ENCODE measurements around the gene ANXA11. TPM values are rescaled to one million over a fixed set of nuclear protein-coding genes. Genes with fewer than 3 reads are reported as not detected.
A peak's percentile ranks its signal among the peaks of the same experiment; 100 is the strongest.

Gene ANXA11
- total RNA-seq, 5 donors from 2014 or later (not counting 1 experiment from before 2014, with no cell fraction given): 196 to 222 (median 208) TPM

DNA sequence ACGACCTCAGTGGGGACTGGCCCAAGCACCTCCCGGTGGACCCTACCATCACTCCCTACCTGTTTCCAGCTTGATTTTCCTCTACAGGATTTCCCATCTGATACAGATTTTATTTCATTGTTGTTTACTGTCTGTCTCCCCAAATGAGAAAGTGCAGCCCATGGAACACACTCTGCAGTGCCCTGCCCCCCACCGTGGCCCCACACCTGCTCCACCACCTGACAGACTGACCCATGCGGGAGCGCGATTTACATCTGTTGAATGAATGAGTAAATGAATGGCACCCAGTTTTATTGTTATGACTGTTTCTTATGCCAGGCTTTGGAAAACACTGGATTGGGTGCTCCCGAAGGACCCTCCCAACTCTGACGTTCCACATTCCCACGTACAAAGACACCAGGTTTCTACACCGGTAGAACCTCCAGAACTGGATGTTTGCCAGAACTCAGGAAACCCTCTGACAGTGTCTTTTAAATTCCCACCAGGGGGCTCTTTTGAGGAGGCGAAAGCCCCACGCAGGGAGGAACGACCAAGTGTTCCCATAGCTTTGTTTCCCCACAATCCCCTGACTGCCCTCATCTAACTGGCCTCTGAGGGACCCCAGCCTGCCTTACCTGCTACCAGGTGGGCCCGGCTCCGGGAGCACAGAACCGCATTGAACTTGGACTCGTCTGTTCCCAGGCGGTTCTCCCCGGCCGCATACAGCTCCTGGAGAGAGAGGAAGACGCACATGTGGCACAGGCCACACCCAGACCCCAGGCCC, 43.8 kb downstream of the ANXA11 start:
- no peak overlapping the region for H3K27ac ChIP-seq (ENCODE audit: low read length)
- Mint-ChIP-seq H3K36me3 (peaks cover 79% of the 10 kb centered on the region), H3K4me3 (no peak overlapping the region), H3K4me1 (peaks cover 0 to 7% (median 0%) of the 10 kb centered on the region in 3 donors), H3K27ac (peak overlapping the region in 1 of 2 donors; percentile 71), H3K9me3 (no peaks in the 10 kb centered on the region), H3K27me3 (no peaks in the 10 kb centered on the region)
- CTCF ChIA-PET: interaction anchor here in 1 of 2 donors (1.6 kb wide), 1 partner anchor 17 kb away, joined by 5 read pairs; no protein-coding TSS in a partner anchor
- no peaks in the 10 kb centered on the region for H3K9me3 ChIP-seq
- no peaks in the 10 kb centered on the region for H3K27me3 ChIP-seq (replicated peaks in 1 of 2; ENCODE audit: control insufficient read depth in 2 of 2, extremely low read depth in 1 of 2, insufficient read depth in 2 of 2, low read length in 1 of 2)
- peaks cover 0 to 4% of the 10 kb centered on the region in 2 experiments for H3K4me1 ChIP-seq (ENCODE audit: control insufficient read depth in 1 of 2, extremely low read depth in 1 of 2, insufficient read depth in 2 of 2, low read length in 2 of 2)
- H3K36me3 ChIP-seq (ENCODE audit: control insufficient read depth in 2 of 2, extremely low read depth in 1 of 2, insufficient read depth in 1 of 2, low read length in 1 of 2): peaks cover 38 to 100% of the 10 kb centered on the region in 2 donors
- POLR2A ChIA-PET: no interaction called here
- no peak overlapping the region for H3K4me3 ChIP-seq (ENCODE audit: control insufficient read depth in 1 of 2, extremely low read depth in 1 of 2, low read length in 1 of 2)
- no peak for ATAC-seq (replicated peaks in 1 of 4)
- DNase-seq: peak in 2 of 35 experiments; percentile 14 to 47
- WGBS (ENCODE audit: insufficient coverage): 94% methylated on average over 15 of the region's 21 CpGs

DNA sequence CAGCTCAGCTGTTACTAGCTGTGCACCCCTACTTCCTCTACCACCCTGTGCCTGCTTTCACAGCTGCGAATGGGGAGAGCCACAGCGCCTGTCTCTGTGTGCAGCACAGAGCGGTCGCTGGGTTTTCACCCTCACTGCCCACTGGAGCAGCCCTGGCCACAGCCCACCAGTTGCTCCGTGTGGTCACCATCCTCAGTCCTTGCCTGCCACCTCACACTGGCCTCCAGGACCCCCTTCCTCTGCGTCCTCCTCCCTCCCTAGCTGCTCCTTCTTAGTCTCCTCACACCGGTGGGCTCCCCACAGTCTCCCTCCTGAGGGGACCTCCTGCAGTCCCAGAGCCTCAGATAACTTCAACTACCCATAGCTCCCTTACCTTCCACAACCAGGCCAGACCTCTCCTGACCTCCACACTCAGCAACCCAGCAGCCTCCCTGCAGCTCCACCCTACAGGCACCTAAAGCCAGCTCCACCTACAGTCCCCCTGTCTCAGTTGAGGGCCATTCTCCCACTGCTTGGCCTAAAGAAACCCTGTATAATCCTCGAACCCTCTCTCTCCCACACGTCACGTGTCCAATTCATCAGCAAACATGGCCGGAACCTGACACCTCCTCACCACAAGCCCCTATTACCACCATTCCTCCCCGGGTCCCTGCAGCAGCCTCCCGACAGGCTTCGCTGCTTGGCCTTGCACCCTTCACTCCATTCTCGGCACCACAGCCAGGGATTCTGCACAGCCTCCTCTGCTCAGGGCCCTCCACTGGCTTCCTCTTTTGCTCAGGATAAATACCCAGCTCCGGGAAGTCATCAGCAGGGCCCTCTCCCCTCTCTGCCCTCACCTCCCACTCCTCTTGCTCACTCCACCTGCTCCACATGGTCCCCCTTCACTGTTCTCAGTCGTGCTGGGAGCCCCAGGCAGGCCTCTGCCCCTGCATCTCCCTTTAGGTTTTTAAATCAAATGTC, 44.7 kb downstream of the ANXA11 start:
- POLR2A ChIA-PET: no interaction called here
- H3K9me3 ChIP-seq: no peaks in the 10 kb centered on the region
- H3K4me3 Mint-ChIP-seq: peak overlapping the region in 1 of 3 donors; percentile 1
- CTCF ChIA-PET: interaction anchor here in 1 of 2 donors (0.7 to 1.6 kb wide), 2 partner anchors 14 to 16 kb away, joined by 5 read pairs; no protein-coding TSS in a partner anchor
- H3K27ac ChIP-seq (ENCODE audit: low read length): no peak overlapping the region
- peaks cover 38 to 100% of the 10 kb centered on the region in 2 donors for H3K36me3 ChIP-seq (ENCODE audit: control insufficient read depth in 2 of 2, extremely low read depth in 1 of 2, insufficient read depth in 1 of 2, low read length in 1 of 2)
- no peaks in the 10 kb centered on the region for H3K4me1 Mint-ChIP-seq
- H3K9me3 Mint-ChIP-seq: no peaks in the 10 kb centered on the region
- WGBS (ENCODE audit: insufficient coverage): 92% methylated on average over 15 of the region's 17 CpGs
- peaks cover 79% of the 10 kb centered on the region for H3K36me3 Mint-ChIP-seq
- DNase-seq (no peak), ATAC-seq (replicated peaks in 1 of 4) (no peak)
- no peaks in the 10 kb centered on the region for H3K27me3 Mint-ChIP-seq
- no peaks in the 10 kb centered on the region for H3K27me3 ChIP-seq (replicated peaks in 1 of 2; ENCODE audit: control insufficient read depth in 2 of 2, extremely low read depth in 1 of 2, insufficient read depth in 2 of 2, low read length in 1 of 2)
- H3K4me1 ChIP-seq (ENCODE audit: control insufficient read depth in 1 of 2, extremely low read depth in 1 of 2, insufficient read depth in 2 of 2, low read length in 2 of 2): peaks cover 0 to 4% of the 10 kb centered on the region in 2 experiments
- H3K27ac Mint-ChIP-seq: peak overlapping the region; percentile 20 to 71
- H3K4me3 ChIP-seq (ENCODE audit: control insufficient read depth in 1 of 2, extremely low read depth in 1 of 2, low read length in 1 of 2): no peak overlapping the region

DNA sequence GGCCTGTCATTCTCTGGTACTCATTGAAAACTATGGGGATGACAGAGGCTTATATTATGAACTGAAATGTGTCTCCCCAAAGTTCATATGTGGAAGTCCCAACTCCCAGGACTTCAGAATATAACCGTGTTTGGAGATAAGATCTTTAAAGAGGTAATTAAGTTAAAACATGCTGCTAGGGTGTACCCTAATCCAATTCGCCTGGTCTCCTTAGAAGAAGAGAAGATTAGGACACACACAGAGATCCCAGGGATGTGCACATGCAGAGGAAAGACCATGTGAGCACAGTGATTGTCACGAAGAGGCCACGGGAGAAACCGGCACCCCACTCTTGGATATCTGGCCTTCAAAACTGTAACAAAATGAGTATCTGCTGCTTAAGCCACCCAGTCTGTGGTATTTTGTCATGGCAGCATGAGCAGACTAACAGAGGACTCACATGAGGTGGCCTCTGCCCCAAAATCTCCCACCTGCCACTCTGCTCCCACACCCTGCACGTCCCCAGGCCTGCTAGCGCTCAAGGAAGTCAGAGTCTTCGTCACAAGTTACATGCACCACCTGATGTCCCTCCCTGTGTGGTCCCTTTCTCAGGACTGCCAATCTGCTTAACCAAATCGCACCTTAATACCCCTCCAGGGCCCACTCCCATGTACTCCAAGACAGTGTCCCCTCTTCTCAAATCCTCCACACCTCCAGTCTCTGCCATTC, 46.0 kb downstream of the ANXA11 start:
- H3K27me3 Mint-ChIP-seq: no peaks in the 10 kb centered on the region
- peaks cover 86% of the 10 kb centered on the region for H3K36me3 Mint-ChIP-seq
- 97% methylated on average over 8 of the region's 9 CpGs for WGBS (ENCODE audit: insufficient coverage)
- H3K4me1 Mint-ChIP-seq: no peaks in the 10 kb centered on the region
- Histone ChIP-seq H3K36me3 (ENCODE audit: control insufficient read depth in 2 of 2, extremely low read depth in 1 of 2, insufficient read depth in 1 of 2, low read length in 1 of 2) (peaks cover 40 to 100% of the 10 kb centered on the region in 2 donors), H3K4me1 (ENCODE audit: control insufficient read depth in 1 of 2, extremely low read depth in 1 of 2, insufficient read depth in 2 of 2, low read length in 2 of 2) (peaks cover 0 to 4% of the 10 kb centered on the region in 2 experiments), H3K4me3 (ENCODE audit: control insufficient read depth in 1 of 2, extremely low read depth in 1 of 2, low read length in 1 of 2) (no peak overlapping the region), H3K9me3 (no peaks in the 10 kb centered on the region), H3K27me3 (replicated peaks in 1 of 2; ENCODE audit: control insufficient read depth in 2 of 2, extremely low read depth in 1 of 2, insufficient read depth in 2 of 2, low read length in 1 of 2) (no peaks in the 10 kb centered on the region), H3K27ac (ENCODE audit: low read length) (no peak overlapping the region)
- ChIA-PET POLR2A (no interaction called here), CTCF (no interaction called here)
- H3K27ac Mint-ChIP-seq: no peak overlapping the region
- H3K4me3 Mint-ChIP-seq: no peak overlapping the region
- DNase-seq (no peak), ATAC-seq (replicated peaks in 1 of 4) (no peak)
- no peaks in the 10 kb centered on the region for H3K9me3 Mint-ChIP-seq

DNA sequence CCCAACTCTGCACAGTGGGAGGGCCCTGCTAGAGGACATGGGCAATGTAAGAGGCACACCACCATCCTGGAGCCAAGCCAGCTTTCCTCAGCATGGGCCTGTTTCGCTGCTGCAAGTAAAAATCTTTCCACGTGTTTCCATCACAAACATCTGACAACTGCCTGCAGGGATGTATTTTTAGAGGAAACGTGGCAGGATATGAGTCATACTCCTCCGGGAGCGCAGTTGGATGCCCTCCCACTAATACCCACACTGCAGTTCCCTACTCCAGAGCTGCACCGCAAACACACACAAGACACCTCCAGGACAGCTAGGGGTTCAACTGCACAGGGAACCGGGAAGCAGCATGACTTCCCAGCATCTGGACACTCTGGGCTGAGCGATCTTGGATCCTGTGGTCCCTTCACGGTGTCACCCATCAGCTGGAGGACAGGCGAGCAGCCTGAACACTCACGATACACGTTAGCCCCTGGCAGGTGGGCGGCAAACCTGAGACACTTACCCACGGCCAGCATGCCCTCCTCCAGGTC, 46.7 kb downstream of the ANXA11 start:
- peak overlapping the region in 1 of 2 donors; percentile 6 for H3K27ac Mint-ChIP-seq
- CTCF ChIA-PET: no interaction called here
- Histone ChIP-seq H3K4me3 (ENCODE audit: control insufficient read depth in 1 of 2, extremely low read depth in 1 of 2, low read length in 1 of 2) (no peak overlapping the region), H3K4me1 (ENCODE audit: control insufficient read depth in 1 of 2, extremely low read depth in 1 of 2, insufficient read depth in 2 of 2, low read length in 2 of 2) (peaks cover 0 to 4% of the 10 kb centered on the region in 2 experiments), H3K27ac (ENCODE audit: low read length) (no peak overlapping the region), H3K36me3 (ENCODE audit: control insufficient read depth in 2 of 2, extremely low read depth in 1 of 2, insufficient read depth in 1 of 2, low read length in 1 of 2) (peaks cover 37 to 98% of the 10 kb centered on the region in 2 donors), H3K9me3 (no peaks in the 10 kb centered on the region), H3K27me3 (replicated peaks in 1 of 2; ENCODE audit: control insufficient read depth in 2 of 2, extremely low read depth in 1 of 2, insufficient read depth in 2 of 2, low read length in 1 of 2) (no peaks in the 10 kb centered on the region)
- no peaks in the 10 kb centered on the region for H3K9me3 Mint-ChIP-seq
- POLR2A ChIA-PET: no interaction called here
- no peaks in the 10 kb centered on the region for H3K4me1 Mint-ChIP-seq
- WGBS (ENCODE audit: insufficient coverage): 94% methylated on average over 9 of the region's 14 CpGs
- no peak overlapping the region for H3K4me3 Mint-ChIP-seq
- H3K27me3 Mint-ChIP-seq: no peaks in the 10 kb centered on the region
- ATAC-seq (replicated peaks in 1 of 4): no peak
- no peak for DNase-seq
- peaks cover 86% of the 10 kb centered on the region for H3K36me3 Mint-ChIP-seq

DNA sequence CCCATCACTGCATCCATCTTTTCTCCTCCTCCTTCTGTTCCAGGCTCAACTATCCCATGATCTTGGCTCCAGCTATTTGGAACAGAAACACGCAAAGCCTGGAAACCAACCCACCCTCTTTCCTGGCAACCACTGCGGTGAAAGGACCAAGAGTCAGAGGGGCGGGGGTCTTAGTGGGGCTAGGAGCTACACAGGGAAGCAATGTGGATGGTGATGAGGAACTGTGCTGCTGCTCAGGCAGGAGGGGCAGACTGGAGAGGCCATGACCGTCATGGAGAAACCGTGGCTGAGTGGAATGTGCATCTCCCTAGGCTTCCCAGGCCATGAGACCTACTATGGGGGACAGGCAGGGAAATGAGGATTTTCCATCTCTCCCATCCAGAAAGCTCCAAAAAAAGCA, 47.2 kb downstream of the ANXA11 start:
- H3K9me3 Mint-ChIP-seq: no peaks in the 10 kb centered on the region
- DNase-seq (no peak), ATAC-seq (replicated peaks in 1 of 4) (no peak)
- H3K9me3 ChIP-seq: no peaks in the 10 kb centered on the region
- ChIA-PET POLR2A (no interaction called here), CTCF (no interaction called here)
- H3K36me3 Mint-ChIP-seq: peaks cover 86% of the 10 kb centered on the region
- 100% methylated on average over 1 of the region's 5 CpGs for WGBS (ENCODE audit: insufficient coverage)
- no peak overlapping the region for H3K4me3 ChIP-seq (ENCODE audit: control insufficient read depth in 1 of 2, extremely low read depth in 1 of 2, low read length in 1 of 2)
- H3K36me3 ChIP-seq (ENCODE audit: control insufficient read depth in 2 of 2, extremely low read depth in 1 of 2, insufficient read depth in 1 of 2, low read length in 1 of 2): peaks cover 37 to 98% of the 10 kb centered on the region in 2 donors
- H3K27ac Mint-ChIP-seq: no peak overlapping the region
- no peaks in the 10 kb centered on the region for H3K27me3 ChIP-seq (replicated peaks in 1 of 2; ENCODE audit: control insufficient read depth in 2 of 2, extremely low read depth in 1 of 2, insufficient read depth in 2 of 2, low read length in 1 of 2)
- no peak overlapping the region for H3K4me3 Mint-ChIP-seq
- peaks cover 0 to 4% of the 10 kb centered on the region in 2 experiments for H3K4me1 ChIP-seq (ENCODE audit: control insufficient read depth in 1 of 2, extremely low read depth in 1 of 2, insufficient read depth in 2 of 2, low read length in 2 of 2)
- H3K27ac ChIP-seq (ENCODE audit: low read length): no peak overlapping the region
- H3K4me1 Mint-ChIP-seq: no peaks in the 10 kb centered on the region
- H3K27me3 Mint-ChIP-seq: no peaks in the 10 kb centered on the region

DNA sequence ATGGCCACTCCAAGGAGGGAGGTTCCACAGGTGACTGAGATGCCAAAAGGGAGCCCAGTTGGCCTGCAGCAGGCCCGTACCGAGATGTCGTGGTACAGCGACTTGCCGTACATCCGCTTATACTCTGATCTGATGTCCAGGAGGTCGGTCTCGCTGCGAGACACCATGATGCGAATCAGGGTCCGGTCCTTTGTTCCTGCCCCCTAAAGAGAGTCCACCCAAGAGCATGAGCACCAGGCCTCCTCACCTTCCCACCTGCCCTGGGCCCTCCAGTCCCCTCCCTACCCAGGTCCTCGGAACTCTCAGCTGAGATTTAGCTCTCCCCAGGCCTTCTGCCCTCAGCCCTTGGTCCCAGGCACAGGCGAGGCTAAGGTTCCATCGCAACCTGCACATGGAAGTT, 47.8 kb downstream of the ANXA11 start:
- peaks cover 0 to 4% of the 10 kb centered on the region in 2 experiments for H3K4me1 ChIP-seq (ENCODE audit: control insufficient read depth in 1 of 2, extremely low read depth in 1 of 2, insufficient read depth in 2 of 2, low read length in 2 of 2)
- H3K27ac ChIP-seq (ENCODE audit: low read length): no peak overlapping the region
- ChIA-PET POLR2A (no interaction called here), CTCF (no interaction called here)
- peaks cover 36 to 98% of the 10 kb centered on the region in 2 donors for H3K36me3 ChIP-seq (ENCODE audit: control insufficient read depth in 2 of 2, extremely low read depth in 1 of 2, insufficient read depth in 1 of 2, low read length in 1 of 2)
- no peak overlapping the region for H3K4me3 ChIP-seq (ENCODE audit: control insufficient read depth in 1 of 2, extremely low read depth in 1 of 2, low read length in 1 of 2)
- no peak overlapping the region for H3K4me3 Mint-ChIP-seq
- ATAC-seq (replicated peaks in 1 of 4): no peak
- H3K4me1 Mint-ChIP-seq: peaks cover 0 to 2% (median 0%) of the 10 kb centered on the region in 3 donors
- no peaks in the 10 kb centered on the region for H3K9me3 Mint-ChIP-seq
- no peaks in the 10 kb centered on the region for H3K9me3 ChIP-seq
- no peaks in the 10 kb centered on the region for H3K27me3 Mint-ChIP-seq
- H3K36me3 Mint-ChIP-seq: peaks cover 88% of the 10 kb centered on the region
- no peak for DNase-seq
- no peaks in the 10 kb centered on the region for H3K27me3 ChIP-seq (replicated peaks in 1 of 2; ENCODE audit: control insufficient read depth in 2 of 2, extremely low read depth in 1 of 2, insufficient read depth in 2 of 2, low read length in 1 of 2)
- no peak overlapping the region for H3K27ac Mint-ChIP-seq
- over 99% methylated on average over 14 of the region's 14 CpGs for WGBS (ENCODE audit: insufficient coverage)
